Spleen (tissue), 7 donors: Measurements from ENCODE around the gene EIF2AK3.
"Not testable (repeated sequence)": the region's sequence is repeated elsewhere in the genome, so short reads cannot be mapped to it uniquely, and the experiment has no call there.

ENCODE experiments used
- CTCF ChIP-seq, 11 experiments: fragments of 200-600 bp in 7 of 11; fragments of 450-650 bp in 4 of 11; sonication (generic) in 4 of 11; IDR thresholded peaks in 8 of 11; conservative IDR thresholded peaks in 3 of 11; 1 replicate in 7 of 11; 2 replicates in 4 of 11; pipeline versions ENCODE4 v1.4.0 to v1.8.0; 2016 to 2021; ENCODE audit warnings: antibody characterized with exemption in 11 of 11, inconsistent platforms in 4 of 11, mild to moderate bottlenecking in 1 of 11
- POLR2AphosphoS5 ChIP-seq, 3 donors: sonication (generic); formaldehyde crosslinking; IDR thresholded peaks; one replicate each; pipeline ENCODE4 v1.5.1; 2017; ENCODE audit warnings: antibody characterized with exemption in 3 of 3
- donor health status: DM: no; HTN: no; CAD: no; lungs with moderate emphysema.
- donor health status: DM: no; HTN: no; CAD: no.
- donor health status: DM: no; HTN: no; CAD: no.

- TF ChIP-seq POLR2AphosphoS5 (IDR thresholded peaks at IDR 0.05); CTCF (IDR thresholded peaks at IDR 0.05 in 8 of 11, conservative IDR thresholded peaks at IDR 0.05 in 3 of 11): not testable (repeated sequence)
Measured at GRCh38 chr2:88645291-88645882, 18.1 kb upstream of the EIF2AK3 start.
